Activated CD8-positive, alpha-beta T cell treated with anti-CD3 and anti-CD28 coated beads for 36 hours (primary cell): ENCODE data around the gene MICAL3. TPM values are rescaled to one million over a fixed set of nuclear protein-coding genes. Genes with fewer than 3 reads are reported as not detected.

Source experiments
- ATAC-seq: fragments of 200-7000 bp; cut with Tn5 transposase; one replicate; pipeline ENCODE4 v1.10.0; 2021; ENCODE audit warnings: mild to moderate bottlenecking, moderate library complexity
- CTCF ChIA-PET: fragments of 350-600 bp; sonication (Branson Sonifier 250); formaldehyde crosslinking; loops from one replicate; lab custom pipeline; 2021; ENCODE audit warnings: antibody characterized with exemption; lab: Charles Lee
- POLR2A ChIA-PET: fragments of 350-600 bp; sonication (Branson Sonifier 250); formaldehyde crosslinking; loops from one replicate; lab custom pipeline; 2021; ENCODE audit warnings: antibody characterized with exemption; lab: Charles Lee
- DNase-seq: peaks from one replicate; pipeline ENCODE4 v3.0.0-alpha.2; 2020
- H3K27ac Mint-ChIP-seq: one replicate; pipeline ENCODE4 v1.8.0; 2021; ENCODE audit warnings: mild to moderate bottlenecking, mixed read lengths
- H3K27me3 Mint-ChIP-seq: one replicate; pipeline ENCODE4 v1.8.0; 2021; ENCODE audit warnings: mixed read lengths
- H3K36me3 Mint-ChIP-seq: one replicate; pipeline ENCODE4 v1.8.0; 2021; ENCODE audit warnings: low read depth, mixed read lengths
- H3K4me1 Mint-ChIP-seq: one replicate; pipeline ENCODE4 v1.8.0; 2021; ENCODE audit warnings: low read depth, mixed read lengths
- H3K4me3 Mint-ChIP-seq: one replicate; pipeline ENCODE4 v1.8.0; 2021; ENCODE audit warnings: mild to moderate bottlenecking, moderate library complexity, mixed read lengths
- H3K9me3 Mint-ChIP-seq: one replicate; pipeline ENCODE4 v1.8.0; 2021; ENCODE audit warnings: mixed read lengths
- CTCF ChIP-seq: fragments of 200-600 bp; IDR thresholded peaks from one replicate; pipeline ENCODE4 v1.8.0; 2022; ENCODE audit warnings: antibody characterized with exemption, mild to moderate bottlenecking
- intact Hi-C: fragments of 100-400 bp; cut with micrococcal nuclease; formaldehyde crosslinking; loops from one replicate; pipeline ENCODE4 v1.10.0; 2022
- total RNA-seq, 2 experiments: library from RNA; stranded (reverse); gene quantifications; one replicate each; pipeline ENCODE4 v1.2.3, GENCODE V29; 2021

Gene MICAL3
- total RNA-seq, 2 experiments from 2014 or later, result 31.6 to 32.4 TPM

- Mint-ChIP-seq H3K9me3 (no peaks in the 10 kb centered on the region), H3K4me3 (no peak overlapping the region), H3K36me3 (peaks cover 3% of the 10 kb centered on the region), H3K4me1 (peaks cover 6% of the 10 kb centered on the region), H3K27me3 (no peaks in the 10 kb centered on the region), H3K27ac (no peak overlapping the region)
- intact Hi-C loops, result no loop called here
- POLR2A ChIA-PET, result no interaction called here
- TF ChIP-seq CTCF, result no peak
- DNase-seq, result no peak
- CTCF ChIA-PET, result interaction anchor here (1.1 kb wide), 1 partner anchor 230 kb away, joined by 4 read pairs; the partner anchor contains the start of gene PEX26
- no peak for ATAC-seq
Measured at GRCh38 chr22:17847360-17848078, 176.8 kb downstream of the MICAL3 start.

DNA sequence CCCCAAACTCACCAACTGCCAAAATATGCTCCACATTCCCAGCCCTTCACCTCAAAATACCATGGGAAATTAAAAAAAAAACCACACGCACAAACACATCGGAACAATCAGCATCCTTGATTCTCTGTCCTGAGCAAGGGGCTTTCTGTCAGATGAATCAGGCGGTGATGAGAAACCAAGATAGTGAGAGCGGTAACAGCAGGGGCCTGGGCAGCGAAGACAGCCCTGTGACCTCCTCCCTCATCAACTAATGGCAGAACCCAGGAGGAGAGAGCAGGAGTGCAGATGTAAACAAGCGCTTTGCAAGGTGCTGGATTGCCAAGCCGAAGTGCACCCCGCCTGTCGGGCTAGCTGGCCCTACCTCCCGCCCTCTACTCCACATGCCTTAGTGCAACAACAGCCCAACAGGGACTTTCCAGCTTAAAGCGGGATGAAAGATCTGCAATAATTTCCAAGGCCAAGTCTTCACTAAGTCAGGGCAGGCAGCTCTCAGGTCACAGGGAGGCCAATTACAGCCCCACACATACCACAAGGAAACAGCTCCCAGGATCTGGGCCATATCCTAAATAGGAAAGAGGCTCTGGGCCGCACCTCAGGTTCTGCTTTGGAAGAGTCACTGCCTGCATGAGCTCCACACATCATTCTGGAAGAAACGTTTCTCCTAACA is 177.9 kb downstream of the MICAL3 start:
- ChIA-PET CTCF (interaction anchor here (1.1 kb wide), 1 partner anchor 231 kb away, joined by 4 read pairs; the partner anchor contains the start of gene PEX26), POLR2A (no interaction called here)
- intact Hi-C loops, result no loop called here
- no peak overlapping the region for H3K4me3 Mint-ChIP-seq
- H3K36me3 Mint-ChIP-seq, result peaks cover 3% of the 10 kb centered on the region
- H3K27ac Mint-ChIP-seq, result no peak overlapping the region
- no peak for TF ChIP-seq CTCF
- H3K9me3 Mint-ChIP-seq, result no peaks in the 10 kb centered on the region
- H3K27me3 Mint-ChIP-seq, result no peaks in the 10 kb centered on the region
- DNase-seq (no peak), ATAC-seq (no peak)
- peaks cover 12% of the 10 kb centered on the region for H3K4me1 Mint-ChIP-seq

DNA sequence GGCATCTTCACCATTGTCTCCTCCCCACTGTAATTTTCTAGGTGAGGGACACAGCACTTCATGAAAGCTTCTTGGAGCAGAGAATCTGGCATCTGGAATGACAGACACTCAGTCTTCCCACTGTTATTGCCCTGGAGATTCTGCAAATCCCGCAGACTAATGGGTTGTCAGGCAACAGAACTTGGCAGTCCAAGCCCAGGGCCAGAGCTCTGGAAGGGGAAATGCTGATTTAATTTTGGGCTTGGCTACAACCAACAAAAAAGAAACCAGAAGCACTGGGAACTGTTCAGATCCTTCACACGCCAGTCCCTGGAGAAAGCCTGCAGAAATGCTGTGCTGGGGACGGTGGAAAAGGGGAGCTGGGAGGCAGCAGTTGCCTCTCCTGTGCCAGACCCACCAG is 178.6 kb downstream of the MICAL3 start:
- Mint-ChIP-seq H3K4me1 (peaks cover 12% of the 10 kb centered on the region), H3K9me3 (no peaks in the 10 kb centered on the region), H3K27ac (no peak overlapping the region), H3K4me3 (no peak overlapping the region), H3K36me3 (peaks cover 3% of the 10 kb centered on the region), H3K27me3 (no peaks in the 10 kb centered on the region)
- TF ChIP-seq CTCF, result no peak
- intact Hi-C loops, result no loop called here
- ChIA-PET CTCF (no interaction called here), POLR2A (no interaction called here)
- DNase-seq (no peak), ATAC-seq (no peak)

DNA sequence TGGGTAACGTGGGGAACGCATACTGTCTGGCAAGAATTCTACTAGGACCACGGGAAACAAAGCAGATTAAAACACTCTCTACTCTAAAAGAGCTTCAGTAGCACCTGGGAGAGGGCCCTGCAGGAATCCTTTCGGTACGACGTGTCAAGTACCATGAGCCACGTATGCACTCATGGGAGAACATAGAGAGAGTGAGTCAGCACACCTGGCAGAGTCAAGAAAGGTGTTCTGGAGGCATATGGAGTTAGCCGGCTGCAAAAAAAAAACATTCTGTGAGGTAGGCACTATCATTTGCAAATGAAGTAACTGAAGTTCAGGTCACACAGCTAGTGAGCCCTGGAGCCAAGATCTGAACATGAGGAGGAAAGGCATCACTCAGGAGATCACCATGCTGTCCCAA is 179.0 kb downstream of the MICAL3 start:
- no peaks in the 10 kb centered on the region for H3K9me3 Mint-ChIP-seq
- ChIA-PET POLR2A (no interaction called here), CTCF (interaction anchor here (1.0 kb wide), 1 partner anchor 15 kb away, joined by 4 read pairs; no protein-coding TSS in a partner anchor)
- H3K27me3 Mint-ChIP-seq, result no peaks in the 10 kb centered on the region
- peaks cover 3% of the 10 kb centered on the region for H3K36me3 Mint-ChIP-seq
- ATAC-seq (no peak), DNase-seq (no peak)
- intact Hi-C loops, result no loop called here
- no peak overlapping the region for H3K27ac Mint-ChIP-seq
- TF ChIP-seq CTCF, result no peak
- H3K4me3 Mint-ChIP-seq, result no peak overlapping the region
- peaks cover 12% of the 10 kb centered on the region for H3K4me1 Mint-ChIP-seq

GRCh38 chr22:17844150-17844549 is 180.2 kb downstream of the MICAL3 start:
- ChIA-PET POLR2A (no interaction called here), CTCF (interaction anchor here (1.0 kb wide), 1 partner anchor 14 kb away, joined by 4 read pairs; no protein-coding TSS in a partner anchor)
- Mint-ChIP-seq H3K27me3 (no peaks in the 10 kb centered on the region), H3K36me3 (peaks cover 3% of the 10 kb centered on the region), H3K4me1 (peaks cover 12% of the 10 kb centered on the region), H3K9me3 (no peaks in the 10 kb centered on the region), H3K27ac (no peak overlapping the region), H3K4me3 (no peak overlapping the region)
- ATAC-seq (no peak), DNase-seq (no peak)
- intact Hi-C loops, result no loop called here
- no peak for TF ChIP-seq CTCF
